Measurements from ENCODE around the gene HAT1. TPM values are rescaled to one million over a fixed set of nuclear protein-coding genes. Genes with fewer than 3 reads are reported as not detected.

HAT1 gene
- total RNA-seq, 1 experiment from 2014 or later, result 76.8 TPM

DNA sequence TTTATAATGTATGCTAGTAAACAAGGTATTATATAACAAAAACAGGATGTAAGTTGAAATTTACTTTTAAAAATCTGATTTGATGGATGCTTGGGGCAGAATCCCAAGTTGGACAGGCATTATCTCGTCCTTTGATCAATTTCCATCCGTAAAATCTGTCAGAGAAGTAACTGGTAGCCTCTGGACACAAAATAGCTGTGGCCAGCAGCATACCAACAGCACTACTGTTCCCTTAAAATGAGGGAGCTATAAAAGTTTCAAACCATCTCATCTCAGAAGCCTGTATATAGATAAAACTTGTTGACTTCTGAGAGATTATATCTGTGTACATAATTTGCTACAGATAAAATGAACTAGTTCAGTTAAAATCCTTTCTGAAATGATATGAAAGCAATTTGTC lies 62.8 kb downstream of the HAT1 start:
- Histone ChIP-seq H3K9me3 (ENCODE audit: low read length) (no peaks in the 10 kb centered on the region), H2AFZ (ENCODE audit: low read length) (no peak overlapping the region), H3K36me3 (ENCODE audit: low read depth, low read length) (peaks cover 19% of the 10 kb centered on the region; the same call in 1 of the 2 replicates), H3K27ac (ENCODE audit: low read length) (no peak overlapping the region), H3F3A (ENCODE audit: low read length, unreplicated experiment) (peaks cover 5% of the 10 kb centered on the region), H3K4me3 (ENCODE audit: low read length) (no peak overlapping the region), H3K79me2 (ENCODE audit: low read length) (no peaks in the 10 kb centered on the region), H3K9me2 (replicated peaks; ENCODE audit: low read length) (no peaks in the 10 kb centered on the region), H3K27me3 (ENCODE audit: low read length) (no peaks in the 10 kb centered on the region), H3K9ac (ENCODE audit: low read length) (no peak overlapping the region), H3K4me1 (ENCODE audit: insufficient read depth, low read length) (no peaks in the 10 kb centered on the region), H3K4me2 (ENCODE audit: low read length) (no peak overlapping the region), H4K20me1 (ENCODE audit: low read length) (no peaks in the 10 kb centered on the region)
- ATAC-seq, result no peak
- intact Hi-C loops (cut with micrococcal nuclease), result no loop called here
- ChIA-PET POLR2A (ENCODE audit: unreplicated experiment) (no interaction called here), CTCF (interaction anchor here (0.9 kb wide), 1 partner anchor 142 kb away, joined by 4 read pairs; no protein-coding TSS in a partner anchor)
- no peak for DNase-seq
- TF ChIP-seq EZH2 (IDR thresholded peaks at IDR 0.05; ENCODE audit: low read length, unreplicated experiment), result no peak
- no peak for TF ChIP-seq EZH2phosphoT487 (IDR thresholded peaks at IDR 0.05; ENCODE audit: borderline replicate concordance, low read length)
- TF ChIP-seq, protein P1, sequence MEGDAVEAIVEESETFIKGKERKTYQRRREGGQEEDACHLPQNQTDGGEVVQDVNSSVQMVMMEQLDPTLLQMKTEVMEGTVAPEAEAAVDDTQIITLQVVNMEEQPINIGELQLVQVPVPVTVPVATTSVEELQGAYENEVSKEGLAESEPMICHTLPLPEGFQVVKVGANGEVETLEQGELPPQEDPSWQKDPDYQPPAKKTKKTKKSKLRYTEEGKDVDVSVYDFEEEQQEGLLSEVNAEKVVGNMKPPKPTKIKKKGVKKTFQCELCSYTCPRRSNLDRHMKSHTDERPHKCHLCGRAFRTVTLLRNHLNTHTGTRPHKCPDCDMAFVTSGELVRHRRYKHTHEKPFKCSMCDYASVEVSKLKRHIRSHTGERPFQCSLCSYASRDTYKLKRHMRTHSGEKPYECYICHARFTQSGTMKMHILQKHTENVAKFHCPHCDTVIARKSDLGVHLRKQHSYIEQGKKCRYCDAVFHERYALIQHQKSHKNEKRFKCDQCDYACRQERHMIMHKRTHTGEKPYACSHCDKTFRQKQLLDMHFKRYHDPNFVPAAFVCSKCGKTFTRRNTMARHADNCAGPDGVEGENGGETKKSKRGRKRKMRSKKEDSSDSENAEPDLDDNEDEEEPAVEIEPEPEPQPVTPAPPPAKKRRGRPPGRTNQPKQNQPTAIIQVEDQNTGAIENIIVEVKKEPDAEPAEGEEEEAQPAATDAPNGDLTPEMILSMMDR (conservative IDR thresholded peaks at IDR 0.05; ENCODE audit: low read depth, low read length), result no peak
- BruUV-seq (replicated peaks), result no TSS peak

DNA sequence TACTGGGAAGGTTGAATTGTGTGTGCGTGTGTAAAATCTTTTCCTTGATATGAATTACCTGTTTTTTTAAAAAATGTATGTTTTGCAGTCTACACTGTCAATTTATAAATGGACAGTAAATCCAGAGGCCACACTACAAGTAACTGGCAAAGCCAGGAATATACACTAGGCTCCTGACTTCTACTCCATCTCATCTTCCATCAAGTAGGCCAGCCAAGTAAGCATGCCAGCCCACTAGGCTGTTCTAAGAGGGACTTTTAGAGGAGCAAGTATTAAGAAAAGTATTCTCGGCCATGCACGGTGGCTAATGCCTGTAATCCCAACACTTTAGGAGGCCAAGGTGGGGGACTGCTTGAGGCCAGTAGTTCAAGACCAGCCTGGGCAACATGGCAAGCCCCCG lies 64.5 kb downstream of the HAT1 start:
- DNase-seq (no peak), ATAC-seq (no peak)
- BruUV-seq (replicated peaks), result no TSS peak
- no peak overlapping the region for H3K4me3 ChIP-seq (ENCODE audit: low read length)
- H3F3A ChIP-seq (ENCODE audit: low read length, unreplicated experiment), result peaks cover 5% of the 10 kb centered on the region
- no peak overlapping the region for H2AFZ ChIP-seq (ENCODE audit: low read length)
- no peaks in the 10 kb centered on the region for H3K27me3 ChIP-seq (ENCODE audit: low read length)
- no peak for TF ChIP-seq EZH2phosphoT487 (IDR thresholded peaks at IDR 0.05; ENCODE audit: borderline replicate concordance, low read length)
- no peak for TF ChIP-seq EZH2 (IDR thresholded peaks at IDR 0.05; ENCODE audit: low read length, unreplicated experiment)
- H4K20me1 ChIP-seq (ENCODE audit: low read length), result no peaks in the 10 kb centered on the region
- ChIA-PET CTCF (no interaction called here), POLR2A (ENCODE audit: unreplicated experiment) (no interaction called here)
- H3K4me1 ChIP-seq (ENCODE audit: insufficient read depth, low read length), result no peaks in the 10 kb centered on the region
- no peak overlapping the region for H3K9ac ChIP-seq (ENCODE audit: low read length)
- H3K9me3 ChIP-seq (ENCODE audit: low read length), result no peaks in the 10 kb centered on the region
- H3K9me2 ChIP-seq (replicated peaks; ENCODE audit: low read length), result no peaks in the 10 kb centered on the region
- no peak overlapping the region for H3K4me2 ChIP-seq (ENCODE audit: low read length)
- intact Hi-C loops (cut with micrococcal nuclease), result no loop called here
- H3K36me3 ChIP-seq (ENCODE audit: low read depth, low read length), result peaks cover 12% of the 10 kb centered on the region; the same call in 1 of the 2 replicates
- H3K79me2 ChIP-seq (ENCODE audit: low read length), result no peaks in the 10 kb centered on the region
- H3K27ac ChIP-seq (ENCODE audit: low read length), result no peak overlapping the region

DNA sequence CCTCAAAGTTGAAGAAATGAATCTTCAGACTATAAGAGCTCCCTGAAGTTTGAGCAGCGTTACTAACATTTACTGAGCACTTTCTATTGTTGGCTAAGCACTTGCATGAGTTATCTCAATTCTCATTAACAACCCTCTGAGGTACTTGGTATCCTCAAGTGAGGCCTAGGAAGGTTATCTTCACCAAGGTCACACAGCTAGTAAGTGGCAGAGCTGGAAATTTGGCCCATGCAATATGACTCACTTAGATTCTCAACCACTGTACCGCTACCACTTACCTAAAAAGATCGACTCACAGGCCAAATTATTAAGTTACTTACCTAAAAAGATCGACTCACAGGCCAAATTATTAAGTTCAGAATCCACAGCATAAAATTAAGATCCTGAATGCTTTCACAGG lies 68.8 kb downstream of the HAT1 start:
- TF ChIP-seq EZH2 (IDR thresholded peaks at IDR 0.05; ENCODE audit: low read length, unreplicated experiment), result no peak
- TF ChIP-seq, protein P1 (conservative IDR thresholded peaks at IDR 0.05; ENCODE audit: low read depth, low read length), result no peak
- no peak for TF ChIP-seq EZH2phosphoT487 (IDR thresholded peaks at IDR 0.05; ENCODE audit: borderline replicate concordance, low read length)
- POLR2A ChIA-PET (ENCODE audit: unreplicated experiment), result interaction anchor here (0.6 kb wide), 1 partner anchor 288 kb away, joined by 4 read pairs; no protein-coding TSS in a partner anchor

More for the DNA sequence above, 68.8 kb downstream of the HAT1 start:
- no peaks in the 10 kb centered on the region for H3K4me1 ChIP-seq (ENCODE audit: insufficient read depth, low read length)
- no peaks in the 10 kb centered on the region for H3K9me3 ChIP-seq (ENCODE audit: low read length)
- H3K4me2 ChIP-seq (ENCODE audit: low read length), result no peak overlapping the region
- no peaks in the 10 kb centered on the region for H3K27me3 ChIP-seq (ENCODE audit: low read length)
- no peak overlapping the region for H3K9ac ChIP-seq (ENCODE audit: low read length)
- no TSS peak for BruUV-seq (replicated peaks)
- intact Hi-C loops (cut with micrococcal nuclease), result no loop called here
- H3K9me2 ChIP-seq (replicated peaks; ENCODE audit: low read length), result no peaks in the 10 kb centered on the region
- CTCF ChIA-PET, result no interaction called here
- no peak overlapping the region for H3K27ac ChIP-seq (ENCODE audit: low read length)
- H3K36me3 ChIP-seq (ENCODE audit: low read depth, low read length), result no peaks in the 10 kb centered on the region
- no peak overlapping the region for H3K4me3 ChIP-seq (ENCODE audit: low read length)
- H4K20me1 ChIP-seq (ENCODE audit: low read length), result no peaks in the 10 kb centered on the region
- H3F3A ChIP-seq (ENCODE audit: low read length, unreplicated experiment), result no peaks in the 10 kb centered on the region
- no peak for DNase-seq
- H3K79me2 ChIP-seq (ENCODE audit: low read length), result no peaks in the 10 kb centered on the region
- no peak overlapping the region for H2AFZ ChIP-seq (ENCODE audit: low read length)
- ATAC-seq, result no peak

Measured in PC-3 (cell line).